Measurements from ENCODE around the gene MEF2C. TPM values are rescaled to one million over a fixed set of nuclear protein-coding genes. Genes with fewer than 3 reads are reported as not detected.

Gene MEF2C
- total RNA-seq, 1 donor from 2014 or later, result under 0.01 TPM

DNA sequence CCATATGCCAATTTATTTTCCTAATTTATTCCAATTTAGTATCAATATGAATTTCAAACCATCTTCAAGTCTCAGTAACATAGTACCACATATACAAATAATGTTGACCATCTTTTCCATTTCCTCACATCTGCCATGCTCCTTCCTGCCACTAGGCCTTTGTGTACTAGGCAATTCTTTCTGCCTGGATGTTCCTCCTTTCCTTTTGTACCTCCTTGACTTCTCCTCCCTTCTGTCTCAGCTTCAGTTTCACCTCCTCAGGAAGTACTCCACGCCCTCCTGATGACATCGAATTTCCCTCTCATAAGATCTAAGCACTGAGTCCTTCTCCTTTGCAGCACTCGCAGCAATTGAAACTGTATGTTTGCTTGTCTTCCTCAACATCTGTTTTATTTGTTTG is 53.9 kb downstream of the MEF2C start:
- Histone ChIP-seq H3K36me3 (ENCODE audit: control insufficient read depth, insufficient read depth, low read length) (no peaks in the 10 kb centered on the region), H3K4me3 (ENCODE audit: low read depth, low read length) (no peak overlapping the region), H3K27me3 (ENCODE audit: control insufficient read depth, insufficient read depth, low read length) (no peaks in the 10 kb centered on the region)
- TF ChIP-seq, protein P1, sequence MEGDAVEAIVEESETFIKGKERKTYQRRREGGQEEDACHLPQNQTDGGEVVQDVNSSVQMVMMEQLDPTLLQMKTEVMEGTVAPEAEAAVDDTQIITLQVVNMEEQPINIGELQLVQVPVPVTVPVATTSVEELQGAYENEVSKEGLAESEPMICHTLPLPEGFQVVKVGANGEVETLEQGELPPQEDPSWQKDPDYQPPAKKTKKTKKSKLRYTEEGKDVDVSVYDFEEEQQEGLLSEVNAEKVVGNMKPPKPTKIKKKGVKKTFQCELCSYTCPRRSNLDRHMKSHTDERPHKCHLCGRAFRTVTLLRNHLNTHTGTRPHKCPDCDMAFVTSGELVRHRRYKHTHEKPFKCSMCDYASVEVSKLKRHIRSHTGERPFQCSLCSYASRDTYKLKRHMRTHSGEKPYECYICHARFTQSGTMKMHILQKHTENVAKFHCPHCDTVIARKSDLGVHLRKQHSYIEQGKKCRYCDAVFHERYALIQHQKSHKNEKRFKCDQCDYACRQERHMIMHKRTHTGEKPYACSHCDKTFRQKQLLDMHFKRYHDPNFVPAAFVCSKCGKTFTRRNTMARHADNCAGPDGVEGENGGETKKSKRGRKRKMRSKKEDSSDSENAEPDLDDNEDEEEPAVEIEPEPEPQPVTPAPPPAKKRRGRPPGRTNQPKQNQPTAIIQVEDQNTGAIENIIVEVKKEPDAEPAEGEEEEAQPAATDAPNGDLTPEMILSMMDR (IDR thresholded peaks at IDR 0.05; ENCODE audit: insufficient read depth, low read length, severe bottlenecking), result no peak
- DNase-seq (ENCODE audit: low read depth) (no peak), FAIRE-seq (no peak)

DNA sequence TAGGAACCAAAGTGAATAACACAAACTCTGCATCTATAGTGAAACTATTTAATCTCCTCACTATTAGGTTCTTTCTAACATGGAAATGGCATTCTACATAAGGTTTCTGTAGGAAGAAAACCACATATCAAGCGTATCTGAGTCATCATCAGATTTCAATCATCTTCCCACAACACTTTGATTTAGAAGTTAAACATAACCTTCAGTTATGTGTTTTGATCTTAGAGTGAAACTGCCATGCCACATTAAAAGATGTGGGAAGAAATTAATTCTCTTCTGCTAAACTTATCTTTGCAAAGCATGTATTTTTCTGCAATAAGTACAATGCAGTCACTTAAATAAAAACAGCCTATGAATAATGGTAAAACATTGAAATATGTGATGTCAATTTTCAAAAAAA is 55.0 kb downstream of the MEF2C start:
- no peaks in the 10 kb centered on the region for H3K27me3 ChIP-seq (ENCODE audit: control insufficient read depth, insufficient read depth, low read length)
- TF ChIP-seq, protein P1 (IDR thresholded peaks at IDR 0.05; ENCODE audit: insufficient read depth, low read length, severe bottlenecking), result no peak
- no peak for DNase-seq (ENCODE audit: low read depth)
- FAIRE-seq, result no peak
- H3K36me3 ChIP-seq (ENCODE audit: control insufficient read depth, insufficient read depth, low read length), result no peaks in the 10 kb centered on the region
- no peak overlapping the region for H3K4me3 ChIP-seq (ENCODE audit: low read depth, low read length)

DNA sequence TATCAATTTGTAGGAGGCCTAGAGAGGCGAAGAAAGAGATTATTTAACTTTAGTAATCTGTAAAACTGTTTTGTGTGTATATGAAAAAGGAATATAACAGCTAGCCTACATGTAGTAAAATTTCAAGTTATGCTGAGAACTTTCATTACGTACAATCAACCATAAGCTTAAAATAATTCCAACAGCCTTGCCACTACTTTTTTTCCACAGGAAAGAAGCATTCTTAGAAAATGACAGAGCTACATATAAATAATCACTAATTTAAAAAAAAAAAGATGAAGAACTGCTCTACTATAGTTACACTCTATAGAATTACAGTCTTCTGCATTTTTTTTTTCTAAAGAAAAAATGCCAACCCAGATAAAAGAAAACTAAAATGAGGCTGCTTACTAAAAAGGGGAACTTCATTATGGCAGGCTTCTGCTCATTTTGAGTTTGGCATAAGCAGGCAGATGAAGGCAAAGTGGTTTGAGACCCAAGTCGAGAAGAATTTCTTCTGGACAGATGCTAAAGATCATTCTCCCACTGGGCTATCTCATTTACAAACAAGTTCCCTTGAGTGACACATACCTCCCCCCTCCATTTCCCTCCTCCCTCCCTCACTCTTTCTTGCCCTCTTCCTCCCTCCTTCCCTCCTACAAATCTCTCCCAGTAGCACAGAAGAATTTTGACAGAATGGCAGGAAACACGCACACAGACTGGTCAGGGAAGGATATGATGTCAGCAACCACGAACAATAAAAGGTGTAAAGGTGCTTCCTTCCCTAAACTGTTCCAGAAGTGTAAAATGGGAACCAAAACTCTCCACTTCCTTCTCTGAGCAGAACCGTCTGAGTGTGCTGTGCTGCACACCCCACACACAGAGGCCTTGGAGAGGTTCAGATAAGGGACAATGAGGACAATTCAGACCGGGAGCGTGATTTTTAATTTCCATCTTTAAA is 56.1 kb downstream of the MEF2C start:
- no peaks in the 10 kb centered on the region for H3K27me3 ChIP-seq (ENCODE audit: control insufficient read depth, insufficient read depth, low read length)
- DNase-seq (ENCODE audit: low read depth) (peak; percentile 25), FAIRE-seq (no peak)
- TF ChIP-seq, protein P1 (IDR thresholded peaks at IDR 0.05; ENCODE audit: insufficient read depth, low read length, severe bottlenecking), result no peak
- H3K36me3 ChIP-seq (ENCODE audit: control insufficient read depth, insufficient read depth, low read length), result no peaks in the 10 kb centered on the region
- no peak overlapping the region for H3K4me3 ChIP-seq (ENCODE audit: low read depth, low read length)

DNA sequence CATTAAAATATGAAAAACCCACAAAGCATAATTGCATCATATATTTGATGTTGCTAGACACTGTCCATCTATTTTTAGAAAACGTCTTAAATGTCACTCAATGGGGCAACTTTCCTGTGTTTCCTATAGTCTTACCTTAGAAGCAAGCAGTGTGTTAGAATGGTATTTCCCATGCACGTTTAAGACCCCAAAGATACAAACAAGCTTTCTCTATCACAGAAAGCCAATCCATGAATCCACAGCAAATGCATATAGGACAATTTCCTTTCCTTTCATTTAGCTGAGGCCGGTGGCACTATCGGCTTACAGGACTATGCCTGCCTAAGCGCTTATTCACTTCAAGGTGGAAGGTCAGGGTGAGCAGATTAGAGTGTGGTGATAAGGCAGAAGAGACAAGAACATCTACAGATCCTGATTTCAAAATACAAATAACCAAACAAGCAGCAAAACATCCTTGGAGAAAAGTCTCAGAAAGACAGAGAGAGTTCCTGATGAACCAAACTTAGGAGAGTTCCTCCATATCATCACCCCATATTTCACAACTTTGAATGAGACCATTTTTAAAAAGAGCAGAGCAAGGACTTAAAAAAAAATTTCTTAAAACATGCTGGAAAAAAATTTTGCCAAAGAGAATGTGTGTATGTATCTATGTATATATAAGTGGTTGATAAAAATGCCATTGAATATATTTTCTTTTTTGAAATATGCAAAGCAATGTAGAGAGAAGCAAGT is 57.2 kb downstream of the MEF2C start:
- DNase-seq (ENCODE audit: low read depth) (no peak), FAIRE-seq (no peak)
- Histone ChIP-seq H3K4me3 (ENCODE audit: low read depth, low read length) (no peak overlapping the region), H3K36me3 (ENCODE audit: control insufficient read depth, insufficient read depth, low read length) (no peaks in the 10 kb centered on the region), H3K27me3 (ENCODE audit: control insufficient read depth, insufficient read depth, low read length) (no peaks in the 10 kb centered on the region)
- TF ChIP-seq, protein P1 (IDR thresholded peaks at IDR 0.05; ENCODE audit: insufficient read depth, low read length, severe bottlenecking), result no peak

DNA sequence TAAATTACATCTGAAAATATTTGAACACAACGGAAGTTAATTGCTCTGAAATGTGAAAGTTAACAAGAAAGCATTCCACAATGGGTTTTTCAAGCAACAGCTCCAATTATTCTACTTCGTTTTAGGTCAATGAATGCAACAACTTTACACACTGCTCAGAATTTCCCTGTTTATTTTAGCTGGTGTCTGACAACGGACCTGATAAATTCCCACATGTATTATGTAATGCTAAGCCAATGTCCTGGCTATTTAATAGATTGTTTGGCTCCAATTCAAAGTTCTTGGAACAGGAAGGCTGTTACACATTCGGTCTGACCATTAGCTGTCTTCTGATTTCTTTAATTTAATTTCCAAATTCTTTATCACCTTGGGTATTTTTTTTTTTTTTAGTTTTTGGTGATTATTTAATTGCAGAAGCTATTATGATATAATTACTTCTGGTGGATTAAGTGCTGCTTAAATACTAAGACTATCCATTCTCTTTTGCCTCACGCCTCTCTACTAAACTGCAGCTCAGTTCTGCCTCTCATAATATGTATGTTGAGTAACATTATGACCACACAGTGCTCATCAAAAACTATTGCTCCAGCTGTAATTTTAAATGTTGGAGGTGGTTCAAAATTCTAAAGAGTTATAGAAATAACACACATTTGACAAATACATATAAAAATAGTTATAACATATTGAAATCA is 57.9 kb downstream of the MEF2C start:
- Histone ChIP-seq H3K27me3 (ENCODE audit: control insufficient read depth, insufficient read depth, low read length) (no peaks in the 10 kb centered on the region), H3K36me3 (ENCODE audit: control insufficient read depth, insufficient read depth, low read length) (no peaks in the 10 kb centered on the region), H3K4me3 (ENCODE audit: low read depth, low read length) (no peak overlapping the region)
- TF ChIP-seq, protein P1 (IDR thresholded peaks at IDR 0.05; ENCODE audit: insufficient read depth, low read length, severe bottlenecking), result no peak
- FAIRE-seq, result no peak
- DNase-seq (ENCODE audit: low read depth), result peak; percentile 18
